Fibroblast of peridontal ligament (primary cell): ENCODE results near the gene SPOCK2.
A peak's percentile ranks its signal among the peaks of the same experiment; 100 is the strongest.
"Not testable (repeated sequence)": the region's sequence is repeated elsewhere in the genome, so short reads cannot be mapped to it uniquely, and the experiment has no call there.

Source experiments
- DNase-seq: peaks from one replicate; pipeline ENCODE4 v3.0.0-alpha.2; 2010; ENCODE audit errors: extremely low read depth

Gene SPOCK2, protein sequence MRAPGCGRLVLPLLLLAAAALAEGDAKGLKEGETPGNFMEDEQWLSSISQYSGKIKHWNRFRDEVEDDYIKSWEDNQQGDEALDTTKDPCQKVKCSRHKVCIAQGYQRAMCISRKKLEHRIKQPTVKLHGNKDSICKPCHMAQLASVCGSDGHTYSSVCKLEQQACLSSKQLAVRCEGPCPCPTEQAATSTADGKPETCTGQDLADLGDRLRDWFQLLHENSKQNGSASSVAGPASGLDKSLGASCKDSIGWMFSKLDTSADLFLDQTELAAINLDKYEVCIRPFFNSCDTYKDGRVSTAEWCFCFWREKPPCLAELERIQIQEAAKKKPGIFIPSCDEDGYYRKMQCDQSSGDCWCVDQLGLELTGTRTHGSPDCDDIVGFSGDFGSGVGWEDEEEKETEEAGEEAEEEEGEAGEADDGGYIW

DNA sequence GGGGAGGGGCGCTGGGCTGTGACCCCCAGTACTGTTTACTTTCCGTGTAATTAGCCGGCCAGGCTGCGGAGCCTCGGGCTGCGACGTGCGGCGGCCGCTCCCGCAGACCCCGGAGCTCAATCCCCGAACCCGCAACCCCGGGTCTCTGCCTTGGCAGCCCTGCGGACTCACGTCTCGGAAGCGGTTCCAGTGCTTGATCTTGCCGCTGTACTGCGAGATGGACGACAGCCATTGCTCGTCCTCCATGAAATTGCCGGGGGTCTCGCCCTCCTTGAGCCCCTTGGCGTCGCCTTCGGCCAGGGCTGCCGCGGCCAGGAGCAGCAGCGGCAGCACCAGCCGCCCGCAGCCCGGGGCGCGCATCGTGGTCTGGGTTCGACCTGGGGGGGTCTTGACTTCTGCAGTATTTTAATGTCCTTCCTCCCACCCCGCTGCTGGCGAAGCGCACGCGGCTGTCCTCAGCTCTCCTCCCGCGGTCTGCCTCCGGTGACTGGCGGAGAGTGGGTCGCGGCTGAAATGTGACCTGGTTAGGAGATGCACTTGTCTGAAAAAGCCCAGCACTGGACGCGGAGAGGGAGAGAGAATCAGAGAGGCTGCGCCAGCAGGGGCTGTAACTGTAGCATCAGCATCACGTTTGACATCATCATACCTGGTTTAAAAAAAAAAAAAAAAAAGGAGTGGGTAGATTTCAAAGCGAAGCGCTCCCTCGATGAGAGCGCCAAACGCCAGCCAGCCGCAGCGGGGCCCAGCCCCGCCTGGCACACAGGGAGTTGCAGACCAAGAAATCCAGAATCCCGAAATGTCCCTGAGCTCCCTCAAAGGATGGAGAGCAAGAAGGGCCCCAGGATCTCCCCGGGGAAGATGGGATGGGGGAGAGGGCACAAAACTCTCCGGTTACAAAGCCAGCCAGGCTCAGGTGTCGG lies at the start of gene SPOCK2:
TSS of gene SPOCK2 (minus strand) at position 583 of the 920 bp plus-strand sequence. CDS start at position 360, 223 bp downstream.
- DNase-seq, result no peak

DNA sequence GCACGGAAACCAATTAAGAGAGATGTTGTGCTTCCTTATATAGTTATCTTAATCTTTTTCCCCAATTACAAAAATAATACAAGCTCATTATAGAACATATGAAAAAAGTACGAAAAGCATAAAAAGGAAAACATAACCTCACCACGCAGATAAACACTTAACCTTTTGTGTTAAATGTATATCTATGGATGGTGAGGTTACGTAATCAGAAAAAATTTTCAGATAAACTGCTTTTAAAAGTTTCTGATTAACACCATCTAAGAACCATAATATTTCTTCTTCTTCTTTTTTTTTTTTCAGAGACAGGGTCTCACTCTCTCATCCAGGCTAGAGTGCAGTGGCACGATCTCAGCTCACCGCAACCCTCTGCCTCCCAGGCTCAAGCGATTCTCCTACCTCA lies 49.2 kb upstream of the SPOCK2 start:
- no peak for DNase-seq

DNA sequence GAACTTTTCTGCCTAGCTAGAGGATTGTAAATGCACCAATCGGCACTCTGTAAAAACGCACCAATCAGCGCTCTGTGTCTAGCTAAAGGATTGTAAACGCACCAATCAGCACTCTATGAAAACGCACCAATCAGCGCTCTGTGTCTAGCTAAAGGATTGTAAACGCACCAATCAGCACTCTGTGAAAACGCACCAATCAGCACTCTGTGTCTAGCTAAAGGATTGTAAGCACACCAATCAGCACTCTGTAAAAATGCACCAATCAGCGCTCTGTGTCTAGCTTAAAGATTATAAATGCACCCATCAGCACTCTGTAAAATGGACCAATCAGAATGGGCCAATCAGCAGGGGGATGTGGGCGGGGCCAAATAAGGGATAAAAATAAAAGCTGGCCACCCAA lies 47.9 kb upstream of the SPOCK2 start:
- not testable (repeated sequence) for DNase-seq

DNA sequence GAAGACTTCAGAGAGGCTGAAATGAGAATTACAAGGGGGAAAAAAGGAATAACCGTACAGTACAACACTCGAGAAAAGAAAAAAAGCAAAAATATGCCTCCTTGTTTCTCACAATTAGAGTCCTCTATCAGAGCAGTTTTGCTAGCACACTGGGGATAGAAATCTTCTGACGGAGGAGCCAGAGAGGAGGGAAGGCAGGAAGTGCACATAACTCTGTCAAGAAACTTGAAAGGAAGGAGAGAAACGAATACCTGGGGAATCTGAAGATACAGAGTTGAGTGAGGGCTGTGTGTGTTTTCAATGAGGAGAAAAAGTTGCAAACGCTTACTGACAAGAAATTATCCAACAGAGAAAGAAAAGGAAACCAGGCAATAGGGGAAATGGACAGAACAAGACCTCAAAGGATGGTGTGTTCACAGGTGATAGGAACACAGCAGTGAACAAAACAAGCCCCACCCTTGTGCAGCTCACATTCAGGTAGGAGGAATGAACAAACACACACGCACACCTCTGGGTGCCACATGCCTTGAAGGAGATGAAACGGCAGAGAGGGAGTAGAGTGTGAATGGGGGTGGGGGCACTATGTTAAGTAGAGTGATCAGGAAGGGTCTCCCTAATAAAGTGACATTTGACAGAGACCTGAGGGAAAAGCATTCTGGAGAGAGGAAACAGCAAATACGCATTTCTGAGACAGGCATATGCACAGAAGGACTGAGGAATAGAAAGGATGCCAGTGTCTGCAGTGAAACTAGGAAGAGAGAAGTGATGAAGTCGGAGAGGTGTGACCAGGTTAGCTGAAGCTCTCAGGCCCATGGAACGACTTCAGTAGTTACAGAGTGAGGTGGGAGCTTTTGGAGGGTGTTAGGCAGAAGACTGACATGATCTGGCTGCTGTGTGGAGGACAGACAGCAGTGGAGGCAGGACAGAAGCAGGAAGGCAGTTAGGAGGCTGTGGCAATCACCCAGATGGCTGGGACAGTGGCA lies 46.7 kb upstream of the SPOCK2 start:
- no peak for DNase-seq

DNA sequence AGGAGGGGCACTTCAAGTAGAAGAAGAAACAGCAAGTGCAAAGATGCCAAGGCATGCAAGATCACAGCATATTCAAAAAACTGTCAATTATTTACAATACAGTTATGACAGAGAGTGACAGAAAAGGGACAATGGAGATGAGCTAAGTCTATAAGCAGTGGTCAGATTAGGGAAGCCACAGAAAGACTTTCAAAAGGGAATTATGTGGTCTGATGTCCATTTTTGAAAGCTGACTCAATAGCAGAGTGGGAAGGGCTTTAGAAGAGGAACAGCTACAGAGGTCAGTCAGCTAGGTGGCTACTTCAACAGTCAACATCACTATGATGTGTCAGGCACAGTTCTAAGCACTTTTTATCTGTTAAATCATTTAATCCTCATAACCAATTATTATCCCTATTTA lies 45.2 kb upstream of the SPOCK2 start:
- peak; percentile 65 for DNase-seq

DNA sequence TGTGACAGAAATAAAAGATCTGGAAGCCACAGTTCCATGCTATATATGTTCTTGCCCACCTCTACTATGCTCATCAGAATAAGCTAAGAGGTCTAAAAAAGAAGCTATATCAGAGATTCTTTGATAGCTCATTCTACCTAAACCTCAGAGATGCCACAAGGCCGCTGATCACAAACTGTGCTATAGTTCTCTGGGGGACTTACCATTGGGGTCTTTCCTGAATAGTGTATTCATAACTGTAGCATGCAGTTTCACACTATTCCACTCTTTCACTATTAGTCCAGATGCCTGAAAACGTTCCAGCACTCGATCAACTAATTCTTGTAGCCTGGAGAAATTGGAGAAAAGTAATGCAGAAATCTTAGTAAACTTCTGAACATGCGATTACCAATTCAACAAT lies 44.5 kb upstream of the SPOCK2 start:
- DNase-seq, result no peak

DNA sequence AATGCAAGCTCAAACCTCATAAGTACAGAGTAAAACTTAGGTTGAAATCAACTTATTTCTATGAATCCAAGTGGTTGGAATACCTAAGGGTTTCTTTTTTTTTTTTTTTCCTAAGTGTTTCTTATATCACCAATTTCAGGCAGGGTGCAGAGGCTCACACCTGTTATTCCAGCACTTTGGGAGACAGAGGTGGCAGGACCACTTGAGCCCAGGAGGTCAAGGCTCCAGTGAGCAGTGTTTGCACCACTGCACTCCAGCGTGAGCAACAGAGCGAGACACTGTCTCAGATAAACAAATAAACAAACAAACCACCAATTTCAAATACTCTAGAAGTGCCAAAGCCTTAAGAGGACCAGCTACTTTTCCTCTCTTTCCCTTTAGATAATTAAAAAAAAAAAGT lies 39.2 kb upstream of the SPOCK2 start:
- no peak for DNase-seq

DNA sequence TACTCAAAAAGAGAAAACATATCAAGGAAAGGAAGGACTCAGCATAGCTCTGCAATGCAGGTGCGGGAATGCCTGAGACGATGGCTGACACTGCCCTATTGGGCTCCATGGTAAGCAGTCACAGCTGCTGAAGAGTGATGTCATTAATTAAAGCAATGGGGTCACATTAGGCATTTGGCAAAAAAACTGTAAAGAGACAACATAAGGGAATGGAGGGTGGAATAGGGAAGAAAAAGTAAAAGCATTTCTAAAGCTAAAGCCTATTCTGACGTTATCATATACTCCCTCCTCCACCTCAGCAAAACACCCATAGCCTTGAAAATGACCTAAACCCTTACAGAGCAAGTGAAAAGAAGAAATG lies 38.5 kb upstream of the SPOCK2 start:
- DNase-seq, result no peak

DNA sequence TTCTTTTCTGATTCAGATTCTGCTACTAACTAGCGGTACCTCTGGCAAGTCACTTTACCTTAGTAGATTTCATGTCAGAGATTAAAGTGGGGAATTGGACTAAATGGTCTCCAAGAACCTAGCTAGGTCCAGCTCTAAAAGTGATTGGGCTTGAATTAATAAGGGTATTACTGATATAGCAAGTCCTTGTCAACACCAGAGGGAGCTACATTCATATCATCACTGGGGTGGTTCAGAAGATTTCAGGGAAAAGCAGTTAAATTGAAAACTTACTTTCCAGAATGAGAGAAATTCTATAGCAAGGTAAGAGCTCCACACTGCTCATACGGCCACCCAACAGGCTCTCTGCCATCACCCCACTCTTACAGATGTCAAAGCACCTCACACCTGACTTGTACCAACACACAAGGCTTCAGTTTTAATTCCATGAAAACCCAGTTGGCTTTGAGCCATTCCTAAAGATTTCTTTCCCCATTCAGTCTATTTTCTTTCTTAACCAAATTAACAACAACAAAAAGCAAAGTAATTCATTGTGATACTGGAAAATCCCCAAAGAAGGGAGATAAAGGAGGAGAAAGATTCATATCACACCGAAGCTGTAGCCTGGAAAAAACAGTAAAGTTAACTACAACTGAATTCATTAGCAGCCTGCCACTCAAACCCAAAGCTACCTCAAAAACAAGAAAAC lies 38.0 kb upstream of the SPOCK2 start:
- peak; percentile 77 for DNase-seq

DNA sequence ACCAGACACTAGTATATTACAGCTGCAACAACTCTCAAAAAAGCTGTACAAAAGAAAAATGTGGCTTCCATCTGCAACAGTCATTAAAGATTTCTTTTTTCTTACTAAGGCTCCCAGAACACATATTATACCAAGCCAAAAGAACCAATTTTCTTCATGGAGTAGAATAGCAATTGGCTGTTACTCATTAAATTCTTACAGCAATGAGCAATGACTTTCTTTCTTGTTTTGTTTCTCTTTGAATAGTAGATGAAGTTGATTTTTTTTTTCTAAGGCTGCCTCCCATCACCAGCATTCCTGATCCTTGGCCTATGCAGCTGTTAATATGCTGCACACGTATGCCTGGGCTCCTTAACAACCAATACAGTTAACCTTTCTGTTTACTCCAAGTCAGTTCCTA lies 36.6 kb upstream of the SPOCK2 start:
- DNase-seq, result peak; percentile 76

DNA sequence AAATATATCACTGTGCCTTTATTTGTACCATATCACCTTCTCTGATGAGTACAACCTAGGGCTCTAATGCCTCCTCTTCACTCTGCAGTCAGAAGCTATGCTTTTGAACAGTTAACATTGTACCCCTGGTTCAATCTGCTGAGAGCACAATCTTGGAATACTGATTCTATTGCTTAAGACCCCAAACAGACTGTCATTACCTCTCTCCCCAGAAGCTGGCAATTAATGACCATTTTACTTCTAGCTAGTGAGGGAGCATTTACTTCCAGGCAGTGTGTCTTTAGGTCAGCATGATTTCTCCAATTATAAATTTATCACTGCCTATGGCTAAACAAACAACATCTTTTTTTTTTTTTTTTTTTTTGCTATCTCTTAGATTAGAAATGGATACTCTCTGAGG lies 36.0 kb upstream of the SPOCK2 start:
- DNase-seq, result no peak

DNA sequence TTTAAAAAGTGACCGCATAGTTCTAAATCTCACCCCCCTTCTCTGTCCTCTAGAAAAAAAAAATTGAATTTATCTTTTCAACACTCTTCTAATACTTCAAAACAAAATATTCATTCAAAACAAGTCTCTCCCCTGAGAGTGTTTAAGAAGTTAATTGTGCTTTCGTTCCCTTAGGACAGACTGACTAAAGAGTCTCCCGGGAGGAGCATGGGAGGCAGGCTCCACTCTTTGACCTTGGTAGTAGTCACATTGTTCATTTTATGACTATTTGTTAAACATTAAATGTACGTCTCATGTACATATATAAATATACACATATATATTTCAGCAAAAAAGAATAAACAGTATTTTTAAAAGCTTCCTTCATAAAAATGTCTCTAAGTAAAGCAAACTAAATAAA lies 35.3 kb upstream of the SPOCK2 start:
- DNase-seq, result no peak

DNA sequence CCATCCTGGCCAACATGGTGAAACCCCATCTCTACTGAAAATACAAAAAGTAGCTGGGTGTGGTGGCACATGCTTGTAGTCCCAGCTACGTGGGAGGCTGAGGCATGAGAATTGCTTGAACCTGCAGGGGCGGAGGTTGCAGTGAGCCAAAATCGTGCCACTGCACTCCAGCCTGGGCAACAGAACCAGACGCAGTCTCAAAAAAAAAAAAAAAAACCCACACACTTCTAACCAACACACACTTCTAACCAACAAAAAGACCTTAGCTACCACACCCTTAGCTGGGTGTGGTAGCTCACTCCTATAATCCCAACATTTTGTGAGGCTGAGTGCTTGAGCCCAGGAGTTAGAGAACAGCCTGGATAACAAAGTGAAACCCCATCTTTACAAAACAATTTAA lies 33.9 kb upstream of the SPOCK2 start:
- no peak for DNase-seq

DNA sequence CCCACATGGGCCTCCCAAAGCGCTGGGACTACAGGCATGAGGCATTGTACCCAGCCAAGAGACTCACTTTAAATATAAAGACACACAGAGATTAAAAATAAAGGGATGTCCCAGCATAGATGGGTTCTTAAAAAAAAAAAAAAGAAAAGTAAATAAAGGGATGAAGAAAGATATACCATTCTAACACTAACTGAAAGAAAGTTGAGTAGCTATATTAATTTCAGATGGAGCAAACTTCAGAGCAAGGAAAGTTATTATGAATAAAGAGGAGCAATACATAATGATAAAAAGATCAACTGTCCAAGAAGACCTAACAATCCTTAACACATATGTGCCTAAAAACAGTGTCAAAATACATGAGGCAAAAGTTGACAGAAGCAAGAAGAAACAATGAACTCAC lies 33.0 kb upstream of the SPOCK2 start:
- no peak for DNase-seq

DNA sequence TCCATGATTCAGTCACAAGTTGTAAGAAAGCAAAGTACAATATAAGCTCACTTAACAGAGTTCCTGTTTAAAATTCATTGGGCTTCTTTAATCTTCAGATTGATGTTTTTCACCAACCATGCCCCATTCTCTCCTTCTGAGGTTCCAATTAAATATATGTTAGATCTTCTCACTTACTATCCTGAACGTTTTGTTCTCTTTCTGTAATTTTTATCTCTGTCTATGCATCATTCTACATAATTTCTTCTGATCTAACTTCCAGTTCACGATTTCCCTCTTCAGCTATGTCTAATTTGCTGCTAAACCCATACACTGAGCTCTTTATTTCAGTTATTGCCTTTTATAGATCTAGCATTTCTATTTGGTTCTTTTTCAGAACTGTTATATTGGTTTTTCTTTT lies 28.0 kb upstream of the SPOCK2 start:
- no peak for DNase-seq

DNA sequence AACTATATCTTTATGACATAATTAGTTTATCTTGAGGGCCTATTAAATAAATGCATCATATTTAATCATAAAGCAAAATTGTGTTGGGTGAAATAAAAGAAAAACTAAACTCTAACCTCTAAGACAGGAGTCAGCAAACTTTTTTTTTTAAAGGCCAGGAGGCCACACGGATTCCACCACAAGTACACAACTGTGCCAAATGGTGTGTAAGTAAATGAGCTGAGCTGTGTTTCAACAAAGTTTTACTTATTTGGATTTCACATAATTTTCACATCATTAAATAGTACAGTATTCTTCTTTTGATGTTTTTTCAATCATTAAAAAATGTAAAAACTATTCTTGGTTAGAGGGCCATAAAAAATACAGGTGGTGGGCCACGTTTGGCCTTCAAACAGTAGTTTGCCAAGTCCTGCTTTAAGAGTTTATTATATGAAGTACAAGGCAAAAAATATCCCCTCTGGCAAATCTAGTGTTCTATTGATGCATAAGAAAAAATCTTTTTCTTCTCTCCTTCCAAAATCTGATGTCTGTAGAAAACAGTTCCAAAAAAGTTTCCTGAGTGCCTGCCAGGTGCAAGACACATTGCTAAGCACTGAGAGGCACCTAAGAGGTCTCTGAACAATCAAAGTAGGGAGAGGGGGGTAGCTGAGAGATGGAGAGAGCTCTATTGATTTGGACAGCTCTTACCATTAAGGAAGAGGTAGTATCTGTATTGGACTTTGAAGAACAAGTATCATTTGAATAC lies 26.5 kb upstream of the SPOCK2 start:
- no peak for DNase-seq

DNA sequence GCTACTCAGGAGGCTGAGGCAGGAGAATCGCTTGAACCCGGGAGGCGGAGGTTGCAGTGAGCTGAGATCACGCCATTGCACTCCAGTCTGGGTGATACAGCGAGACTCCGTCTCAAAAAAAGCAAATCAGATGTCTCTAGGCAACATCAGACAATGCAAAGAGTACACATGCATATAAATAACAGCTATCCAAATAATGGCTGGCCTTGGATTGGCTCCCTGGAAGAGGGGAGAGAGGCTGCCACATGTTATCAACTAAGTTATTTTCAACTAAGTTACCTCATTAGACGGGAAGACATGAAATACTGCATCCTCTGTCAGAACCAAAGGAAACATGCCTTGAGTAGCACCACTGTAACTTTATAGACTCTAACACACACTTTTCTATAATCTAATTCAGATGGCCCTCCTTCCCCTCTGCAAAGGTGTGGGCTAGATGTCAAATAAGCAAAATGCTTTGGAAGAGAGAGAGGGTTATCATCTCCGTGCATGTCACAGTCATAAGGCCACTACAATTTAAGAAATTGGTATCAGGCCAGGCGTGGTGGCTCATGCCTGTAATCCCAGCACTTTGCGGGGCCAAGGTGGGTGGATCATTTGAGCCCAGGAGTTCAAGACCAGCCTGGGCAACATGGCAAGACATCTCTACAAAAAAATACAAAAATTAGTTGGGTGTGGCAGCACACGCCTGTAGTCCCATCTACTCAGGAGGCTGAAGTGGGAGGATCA lies 22.5 kb upstream of the SPOCK2 start:
- no peak for DNase-seq

DNA sequence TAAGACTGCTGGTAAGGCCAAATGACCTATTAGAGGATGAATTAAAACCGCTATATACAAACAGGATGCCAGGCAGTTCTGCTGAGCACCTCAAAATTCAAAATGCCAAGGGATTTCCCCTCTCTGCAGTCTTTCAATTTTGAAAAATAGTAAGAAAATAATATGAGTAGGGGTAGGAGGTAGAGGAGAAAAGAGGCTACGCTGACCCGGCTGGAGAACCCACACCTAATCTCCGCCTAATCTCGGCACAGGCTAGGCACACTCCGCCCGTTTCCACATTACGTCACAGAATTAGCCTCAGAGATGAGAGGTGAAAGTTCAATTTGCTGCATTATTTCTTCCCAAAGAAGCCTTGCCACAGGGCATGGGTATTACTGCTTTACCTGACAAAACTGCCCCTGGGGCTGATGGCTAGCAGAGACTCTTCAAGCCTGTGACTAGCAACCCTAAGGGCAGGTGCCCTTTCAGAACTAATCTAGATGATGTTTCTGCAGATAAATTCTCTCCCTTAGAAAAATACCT lies 21.3 kb upstream of the SPOCK2 start:
- no peak for DNase-seq

DNA sequence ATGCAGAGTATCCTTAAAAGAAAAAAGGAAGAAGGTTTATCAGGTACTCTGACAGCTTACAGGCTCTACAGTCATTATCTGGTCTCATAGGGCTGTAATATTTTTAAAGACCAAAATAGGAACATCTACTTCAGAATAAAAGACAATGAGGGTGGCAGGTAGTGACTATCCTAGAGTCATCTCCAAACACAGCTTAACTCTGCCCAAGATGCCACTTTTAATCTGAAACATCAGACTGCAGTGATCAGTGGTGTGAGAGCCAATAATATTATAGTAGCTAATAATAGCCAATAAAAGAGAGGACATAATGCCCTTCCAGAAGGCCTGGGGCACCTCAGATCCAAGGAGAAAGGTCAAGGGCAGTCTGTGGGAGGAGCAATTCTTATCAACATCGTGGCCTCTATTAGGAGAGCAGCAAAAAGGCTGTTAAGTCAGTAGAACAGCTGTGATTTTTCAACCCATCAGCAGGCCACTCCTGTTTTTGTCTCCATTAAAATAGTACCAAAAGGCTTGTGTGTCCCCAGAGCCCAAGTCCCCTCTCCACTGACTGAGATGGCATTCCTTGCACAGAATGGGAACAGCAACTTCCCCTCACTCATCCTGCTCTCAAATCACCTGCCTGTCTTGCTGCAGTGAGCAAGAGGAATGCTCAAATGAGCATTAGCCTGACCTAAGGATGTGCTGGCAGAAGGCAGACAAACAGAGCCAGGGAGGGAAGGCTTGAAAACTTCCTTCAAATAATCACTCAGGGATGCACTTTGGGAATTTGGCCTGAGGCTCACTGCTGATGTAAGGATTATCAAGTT lies 20.7 kb upstream of the SPOCK2 start:
- DNase-seq, result no peak
